Stimulated activated CD4-positive, alpha-beta T cell treated with anti-CD3 and anti-CD28 coated beads, Interleukin-12 subunit alpha, Interleukin-12 subunit beta, amount 100 ng/mL, for 48 hours (primary cell): Measurements from ENCODE around the gene CD209.
"Not testable (repeated sequence)": the region's sequence is repeated elsewhere in the genome, so short reads cannot be mapped to it uniquely, and the experiment has no call there.

Experiments
- DNase-seq, 3 donors: peaks; one replicate each; pipeline ENCODE4 v3.0.0-alpha.2; 2020; ENCODE audit warnings: low read depth in 2 of 3, low spot score in 1 of 3

The CD209 gene

GRCh38 chr19:7771072-7771471 is 23.7 kb upstream of the CD209 start:
- DNase-seq = no peak

- DNase-seq = no peak
Measured at GRCh38 chr19:7769171-7769570, 21.8 kb upstream of the CD209 start.

- no peak for DNase-seq
Measured at GRCh38 chr19:7767487-7767886, 20.2 kb upstream of the CD209 start.

GRCh38 chr19:7766535-7766934 is 19.2 kb upstream of the CD209 start:
- no peak for DNase-seq

GRCh38 chr19:7765043-7765442 is 17.7 kb upstream of the CD209 start:
- not testable (repeated sequence) for DNase-seq

- not testable (repeated sequence) for DNase-seq
Measured at GRCh38 chr19:7764157-7764556, 16.8 kb upstream of the CD209 start.

- DNase-seq = no peak
Measured at GRCh38 chr19:7763696-7764095, 16.4 kb upstream of the CD209 start.

GRCh38 chr19:7762719-7763293 is 15.5 kb upstream of the CD209 start, which contains the start of gene CLEC4M:
CLEC4M (plus strand) TSS chr19:7763243; CDS start chr19:7763267, 24 bp downstream.
- DNase-seq = no peak

- no peak for DNase-seq
Measured at GRCh38 chr19:7759156-7759555, 11.8 kb upstream of the CD209 start.

GRCh38 chr19:7757358-7757757 is 10.0 kb upstream of the CD209 start:
- DNase-seq = no peak

- DNase-seq = no peak
Measured at GRCh38 chr19:7756258-7756657, 8.9 kb upstream of the CD209 start.

- peak; percentile 21 to 30 (median 22) for DNase-seq
Measured at GRCh38 chr19:7751157-7751783, 3.9 kb upstream of the CD209 start.

GRCh38 chr19:7748756-7749155 is 1.4 kb upstream of the CD209 start:
- no peak for DNase-seq

- no peak for DNase-seq
Measured at GRCh38 chr19:7748171-7748570, 837 bp upstream of the CD209 start.

GRCh38 chr19:7746306-7746705 is 1.0 kb downstream of the CD209 start:
- DNase-seq = not testable (repeated sequence)

- DNase-seq = no peak
Measured at GRCh38 chr19:7744871-7745650, 2.3 kb downstream of the CD209 start.

GRCh38 chr19:7744199-7744786 is 3.0 kb downstream of the CD209 start:
- no peak for DNase-seq

- DNase-seq = no peak
Measured at GRCh38 chr19:7743425-7743841, 3.9 kb downstream of the CD209 start.

GRCh38 chr19:7742991-7743390 is 4.3 kb downstream of the CD209 start:
- no peak for DNase-seq

- DNase-seq = no peak
Measured at GRCh38 chr19:7742575-7742974, 4.8 kb downstream of the CD209 start.

GRCh38 chr19:7740682-7741054 is 6.7 kb downstream of the CD209 start:
- no peak for DNase-seq
